Kidney capillary endothelial cell (primary cell): ENCODE data around the gene SLC24A3.

Experiments used
- DNase-seq: peaks from one replicate; pipeline ENCODE4 v3.0.0-alpha.2; 2018; ENCODE audit warnings: low spot score

SLC24A3 gene

GRCh38 chr20:19384940-19385339 is 172.5 kb downstream of the SLC24A3 start:
- no peak for DNase-seq

GRCh38 chr20:19387251-19387650 is 174.8 kb downstream of the SLC24A3 start:
- no peak for DNase-seq

GRCh38 chr20:19392344-19393130 is 180.1 kb downstream of the SLC24A3 start:
- no peak for DNase-seq

- no peak for DNase-seq
These were observed 184.1 kb downstream of the SLC24A3 start for GRCh38 chr20:19396460-19397081.

GRCh38 chr20:19397226-19397625 is 184.8 kb downstream of the SLC24A3 start:
- no peak for DNase-seq

- DNase-seq, result peak; percentile 0
These were observed 185.2 kb downstream of the SLC24A3 start for GRCh38 chr20:19397666-19398065.

GRCh38 chr20:19401096-19401495 is 188.7 kb downstream of the SLC24A3 start:
- DNase-seq, result no peak

- DNase-seq, result no peak
These were observed 191.1 kb downstream of the SLC24A3 start for GRCh38 chr20:19403549-19403948.

- DNase-seq, result no peak
These were observed 192.4 kb downstream of the SLC24A3 start for GRCh38 chr20:19404826-19405225.

GRCh38 chr20:19405958-19406357 is 193.5 kb downstream of the SLC24A3 start:
- no peak for DNase-seq

GRCh38 chr20:19406381-19406780 is 193.9 kb downstream of the SLC24A3 start:
- no peak for DNase-seq

- no peak for DNase-seq
These were observed 194.8 kb downstream of the SLC24A3 start for GRCh38 chr20:19407196-19407595.

- DNase-seq, result no peak
These were observed 195.3 kb downstream of the SLC24A3 start for GRCh38 chr20:19407736-19408135.

- no peak for DNase-seq
These were observed 196.5 kb downstream of the SLC24A3 start for GRCh38 chr20:19408971-19409370.

- no peak for DNase-seq
These were observed 199.4 kb downstream of the SLC24A3 start for GRCh38 chr20:19411811-19412210.

GRCh38 chr20:19412254-19412653 is 199.8 kb downstream of the SLC24A3 start:
- DNase-seq, result no peak

- no peak for DNase-seq
These were observed 202.2 kb downstream of the SLC24A3 start for GRCh38 chr20:19414600-19414999.

- no peak for DNase-seq
These were observed 203.3 kb downstream of the SLC24A3 start for GRCh38 chr20:19415786-19416185.

- DNase-seq, result no peak
These were observed 204.2 kb downstream of the SLC24A3 start for GRCh38 chr20:19416627-19417026.

GRCh38 chr20:19419396-19419795 is 207.0 kb downstream of the SLC24A3 start:
- DNase-seq, result no peak

GRCh38 chr20:19423097-19423899 is 210.9 kb downstream of the SLC24A3 start:
- DNase-seq, result no peak

- DNase-seq, result no peak
These were observed 211.6 kb downstream of the SLC24A3 start for GRCh38 chr20:19423900-19424620.
